GM19239 (cell line): ENCODE measurements around the gene KIF16B.
"Not testable (repeated sequence)": the region's sequence is repeated elsewhere in the genome, so short reads cannot be mapped to it uniquely, and the experiment has no call there.

Source experiments
- DNase-seq: peaks from one replicate; pipeline ENCODE4 v3.0.0; 2011; ENCODE audit warnings: low spot score; ENCODE audit not compliant: insufficient read length
- FAIRE-seq: peaks from 2 replicates; lab custom pipeline; 2011; peaks lifted over from hg19 to GRCh38; lab: Jason Lieb, UNC

Gene KIF16B

DNA sequence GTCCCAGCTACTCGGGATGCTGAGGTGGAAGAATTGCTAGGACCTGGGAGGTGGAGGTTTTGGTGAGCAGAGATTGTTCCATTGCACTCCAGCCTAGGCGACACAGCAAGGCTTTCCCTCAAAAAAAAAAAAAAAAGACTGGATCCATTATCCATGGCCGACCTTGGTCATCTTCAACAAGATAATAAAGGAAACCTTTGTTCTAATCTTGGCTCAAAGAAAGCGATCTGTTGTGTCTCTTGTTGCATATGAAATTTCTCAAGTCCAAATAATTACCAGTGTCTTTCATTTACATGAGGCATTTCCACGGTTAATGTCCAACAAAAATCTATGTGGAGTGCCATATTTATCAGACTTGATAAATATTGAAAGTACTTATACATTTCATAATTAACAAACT, 23.7 kb upstream of the KIF16B start:
- no peak for FAIRE-seq
- DNase-seq, result no peak

DNA sequence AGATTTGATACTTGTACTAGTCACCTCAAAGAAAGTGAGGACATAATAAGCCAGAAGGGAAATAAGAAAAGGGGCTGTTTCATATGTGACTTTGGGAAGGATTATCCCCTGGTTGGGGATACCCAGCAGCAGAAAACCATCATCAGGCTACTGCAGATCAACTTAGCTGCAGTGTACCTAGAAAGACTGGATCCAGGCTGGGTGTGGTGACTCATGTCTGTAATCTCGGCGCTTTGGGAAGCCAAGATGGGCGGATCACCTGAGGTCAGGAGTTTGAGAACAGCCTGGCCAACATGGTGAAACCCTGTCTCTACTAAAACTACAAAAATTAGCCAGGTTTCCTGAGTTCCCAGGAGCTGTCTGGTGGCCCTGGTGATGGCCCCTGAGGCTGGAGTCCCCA, 23.2 kb upstream of the KIF16B start:
- FAIRE-seq, result not testable (repeated sequence)

DNA sequence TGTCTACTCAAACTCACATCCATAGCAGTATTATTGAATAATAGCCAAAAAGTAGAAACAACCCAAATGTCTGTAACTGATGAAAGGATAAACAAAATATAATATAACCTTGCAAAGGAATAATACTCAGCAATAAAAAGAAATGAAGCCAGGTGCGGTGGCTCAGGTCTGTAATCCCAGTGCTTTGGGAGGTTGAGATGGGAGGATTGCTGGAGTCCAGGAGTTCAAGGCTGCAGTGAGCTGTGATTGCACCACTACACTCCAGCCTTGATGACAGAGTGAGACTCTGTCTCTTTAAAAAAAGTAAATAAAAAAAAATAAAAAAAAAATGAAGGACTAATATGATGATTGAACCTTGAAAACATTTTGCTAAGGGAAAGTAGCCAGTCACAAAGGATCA, 22.1 kb upstream of the KIF16B start:
- FAIRE-seq, result no peak
- no peak for DNase-seq

More for the DNA sequence above, 23.2 kb upstream of the KIF16B start:
- DNase-seq, result not testable (repeated sequence)

DNA sequence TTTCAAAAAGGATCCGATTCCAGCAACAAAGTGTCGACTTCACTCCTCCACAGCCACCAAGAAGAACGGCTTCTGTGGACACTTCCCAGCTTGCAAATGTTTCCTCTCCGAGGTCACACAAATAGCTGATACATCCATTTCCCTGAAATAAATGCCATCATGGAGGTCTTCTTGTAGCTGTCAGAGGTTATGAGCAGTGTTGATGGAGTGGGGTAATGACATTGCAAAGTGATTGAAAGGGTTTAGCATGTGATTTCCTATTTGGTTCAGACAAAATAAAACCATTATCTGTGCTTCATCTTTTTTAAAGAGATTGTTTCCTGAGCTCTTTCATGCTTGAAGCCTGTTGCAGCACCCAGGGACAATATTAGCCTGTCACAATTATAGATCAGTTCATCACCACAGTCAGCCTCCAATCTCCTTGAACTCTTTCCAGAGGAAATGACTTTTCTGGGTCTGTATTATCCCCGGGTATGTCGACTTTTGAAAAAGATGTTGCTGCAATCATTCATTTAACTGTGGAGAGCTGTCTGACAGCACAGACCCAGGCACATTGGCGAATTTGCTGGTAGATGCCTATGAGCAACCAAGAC, 16.9 kb upstream of the KIF16B start:
- DNase-seq, result no peak
- FAIRE-seq, result no peak

DNA sequence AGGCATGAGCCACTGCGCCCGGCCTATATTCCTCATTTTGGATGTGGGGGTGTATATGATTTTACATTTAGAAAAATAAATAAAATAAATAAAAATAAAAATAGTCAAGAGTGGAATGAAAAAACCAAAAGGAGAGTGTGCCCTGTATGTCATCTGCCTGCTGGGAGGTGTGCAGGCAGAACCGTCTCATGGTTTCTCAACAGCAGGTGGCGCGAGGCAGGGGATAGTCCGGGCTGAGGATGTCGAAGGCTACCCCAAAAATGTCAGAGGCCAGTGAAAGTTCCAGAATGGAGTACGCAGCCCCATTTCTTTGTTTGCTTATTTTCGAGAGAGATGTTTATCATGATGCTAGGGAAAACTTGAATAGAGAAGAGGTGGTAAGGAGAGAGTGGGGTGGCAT, 16.4 kb upstream of the KIF16B start:
- no peak for FAIRE-seq
- no peak for DNase-seq

DNA sequence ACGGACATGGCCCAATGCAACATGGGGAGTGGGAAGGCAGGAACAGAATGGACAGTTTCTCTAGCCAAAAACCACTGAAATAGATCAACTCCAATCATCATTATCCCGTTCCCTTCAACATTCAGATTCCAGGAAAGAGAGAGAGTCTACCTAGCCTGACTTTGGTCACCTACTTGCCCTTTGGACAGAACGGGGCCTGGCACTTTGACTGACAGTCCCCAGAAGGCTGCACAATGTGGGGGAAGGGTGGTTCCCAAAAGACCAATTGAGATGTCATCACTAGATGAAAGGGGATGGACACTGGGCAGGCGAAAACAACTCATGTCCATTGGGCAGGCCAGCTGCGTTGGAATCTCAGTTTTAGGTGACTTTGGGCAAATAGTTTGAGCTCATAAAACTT, 15.0 kb upstream of the KIF16B start:
- no peak for DNase-seq
- no peak for FAIRE-seq

DNA sequence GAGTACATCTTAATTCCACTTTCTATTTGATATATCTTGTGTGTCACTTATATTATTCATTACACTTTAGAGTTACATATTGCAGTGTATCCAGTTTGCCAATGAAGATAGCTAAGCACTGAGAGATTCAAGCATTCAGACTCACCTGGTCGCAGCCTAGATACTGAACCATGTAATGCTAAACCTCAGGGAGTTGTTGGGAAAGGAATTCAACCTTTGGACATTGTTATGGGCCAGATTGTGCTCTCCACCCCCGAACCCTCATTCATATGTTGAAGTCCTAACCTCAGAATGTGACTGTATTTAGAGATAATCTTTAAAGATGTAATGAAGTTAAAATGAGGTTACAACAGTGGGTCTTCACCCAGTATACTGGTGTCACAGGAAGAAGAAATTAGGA, 13.8 kb upstream of the KIF16B start:
- DNase-seq (no peak), FAIRE-seq (no peak)

DNA sequence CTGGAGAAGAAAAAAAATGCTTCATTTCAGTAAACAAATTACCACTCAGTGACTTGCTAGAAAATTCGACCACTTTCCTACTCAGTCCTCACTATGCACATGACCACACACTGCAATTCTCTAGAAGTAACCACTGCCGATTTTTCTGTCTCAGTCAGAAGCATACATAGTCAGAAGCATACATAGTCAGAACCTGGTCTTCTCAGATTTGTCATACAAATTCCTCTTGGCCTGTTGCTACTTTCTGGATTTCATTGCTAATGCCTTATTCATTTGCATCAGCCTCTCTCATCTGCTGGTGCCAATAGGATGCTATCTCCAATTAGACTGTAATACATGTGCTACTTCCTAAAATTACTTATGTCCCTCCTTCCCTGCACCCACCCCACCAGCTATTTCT, 10.2 kb upstream of the KIF16B start:
- DNase-seq (no peak), FAIRE-seq (no peak)

DNA sequence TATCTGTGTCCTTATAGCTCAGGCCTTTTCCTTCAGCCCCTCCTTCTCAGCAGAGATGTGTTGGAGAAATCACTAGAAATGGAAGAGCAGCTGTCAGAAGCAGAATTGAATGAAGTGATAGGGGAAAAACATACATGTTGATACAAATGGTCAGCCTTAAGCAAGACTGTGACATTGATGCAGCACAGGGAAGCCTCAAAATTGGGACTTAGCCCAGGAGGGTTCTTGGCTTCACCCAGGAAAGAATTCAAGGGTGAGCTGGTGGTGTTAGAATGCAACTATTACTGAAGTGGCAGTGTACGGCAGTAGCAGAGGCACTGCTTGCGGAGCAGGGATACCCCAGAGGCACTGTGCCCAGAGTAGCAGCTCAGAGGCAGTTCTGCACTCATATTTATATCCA, 8.0 kb upstream of the KIF16B start:
- no peak for FAIRE-seq
- no peak for DNase-seq

DNA sequence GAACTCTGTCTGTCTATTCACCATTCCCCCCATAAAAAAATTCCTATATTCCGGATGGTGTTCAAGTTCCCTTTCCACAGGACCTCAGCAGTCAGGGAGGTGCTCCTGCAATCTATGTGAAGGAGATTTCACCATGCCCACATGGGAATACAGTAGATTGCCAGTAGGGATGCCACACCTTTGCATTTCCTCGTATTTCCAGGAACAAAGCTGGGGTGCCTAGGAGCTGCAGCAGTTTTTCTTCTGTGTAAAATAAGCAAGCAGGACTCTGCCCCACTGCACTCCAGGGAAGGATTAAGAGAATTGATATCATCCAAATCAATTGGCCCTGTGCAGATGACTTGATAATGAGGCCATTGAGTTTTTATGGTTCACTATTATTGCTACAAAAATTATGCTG, 7.4 kb upstream of the KIF16B start:
- no peak for DNase-seq
- FAIRE-seq, result no peak

DNA sequence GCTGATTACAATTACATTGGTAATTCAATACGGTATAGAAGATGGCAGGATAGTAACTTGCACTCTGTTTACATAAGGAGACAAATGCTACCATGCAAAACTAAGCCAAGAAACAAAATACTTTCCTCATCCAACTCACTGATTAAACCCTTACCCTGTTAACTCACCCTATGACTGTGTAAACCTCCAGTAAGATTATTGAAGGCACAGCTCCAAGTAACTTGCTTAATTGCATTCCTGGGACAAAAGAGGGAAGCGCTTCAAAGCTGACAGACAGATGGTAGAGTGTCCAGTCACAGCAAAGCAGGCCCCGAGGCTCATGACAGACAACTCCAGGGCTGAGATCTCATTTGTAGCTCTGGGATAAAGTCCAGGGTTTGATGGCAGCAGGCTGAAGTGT, 6.9 kb upstream of the KIF16B start:
- DNase-seq (no peak), FAIRE-seq (no peak)

DNA sequence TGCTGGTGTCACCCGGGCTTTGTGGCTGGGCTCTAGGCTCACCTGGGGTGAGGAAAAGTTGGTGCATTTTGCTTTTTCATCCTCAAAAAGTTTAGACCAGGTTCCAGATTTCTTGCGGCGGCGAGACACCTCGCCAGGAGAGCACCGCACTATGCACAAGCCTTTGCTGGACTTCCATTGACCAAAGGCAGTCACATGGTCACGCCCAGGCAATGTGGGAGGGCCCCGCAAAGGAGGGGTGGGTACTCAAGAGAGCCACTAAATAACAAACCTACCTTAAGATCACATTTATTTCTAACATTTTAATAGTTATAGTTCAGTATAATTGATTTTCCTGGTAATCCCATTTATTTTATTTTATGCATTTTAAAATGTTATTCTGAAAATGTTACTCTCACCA, 3.0 kb upstream of the KIF16B start:
- FAIRE-seq, result no peak

DNA sequence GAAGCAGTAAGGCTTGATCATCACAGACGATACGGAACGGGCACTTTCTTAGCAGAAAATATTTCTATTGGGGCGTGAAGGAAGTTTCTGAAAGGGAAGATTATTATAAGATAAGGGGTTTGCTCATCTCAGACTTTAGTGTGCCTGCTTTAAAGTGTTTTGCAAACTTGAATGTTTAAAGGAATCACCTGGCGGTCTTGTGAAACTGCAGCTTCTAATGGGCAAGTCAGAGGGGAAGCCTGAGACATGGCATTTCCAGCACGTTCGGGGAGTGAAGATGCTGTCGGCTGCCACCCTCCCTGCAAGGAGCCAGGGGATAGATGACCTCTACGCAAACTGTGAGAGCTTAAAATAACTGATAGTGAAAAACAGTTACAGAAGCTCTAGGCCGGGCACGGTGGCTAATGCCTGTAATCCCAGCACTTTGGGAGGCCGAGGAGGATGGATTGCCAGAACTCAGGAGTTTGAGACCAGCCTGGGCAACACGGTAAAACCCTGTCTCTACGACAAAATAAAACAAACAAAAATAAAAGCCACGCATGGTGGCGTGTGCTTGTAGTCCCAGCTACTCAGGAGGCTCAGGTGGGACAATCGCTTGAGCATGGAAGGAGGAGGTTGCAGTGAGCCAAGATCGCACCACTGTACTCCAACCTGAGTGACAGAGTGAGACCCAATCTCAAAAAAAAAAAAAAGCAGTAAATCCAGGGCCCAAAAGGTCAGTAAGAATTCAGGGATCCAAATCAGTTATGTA, 2.3 kb upstream of the KIF16B start:
- DNase-seq (no peak), FAIRE-seq (no peak)

More for the DNA sequence above, 3.0 kb upstream of the KIF16B start:
- DNase-seq, result no peak

DNA sequence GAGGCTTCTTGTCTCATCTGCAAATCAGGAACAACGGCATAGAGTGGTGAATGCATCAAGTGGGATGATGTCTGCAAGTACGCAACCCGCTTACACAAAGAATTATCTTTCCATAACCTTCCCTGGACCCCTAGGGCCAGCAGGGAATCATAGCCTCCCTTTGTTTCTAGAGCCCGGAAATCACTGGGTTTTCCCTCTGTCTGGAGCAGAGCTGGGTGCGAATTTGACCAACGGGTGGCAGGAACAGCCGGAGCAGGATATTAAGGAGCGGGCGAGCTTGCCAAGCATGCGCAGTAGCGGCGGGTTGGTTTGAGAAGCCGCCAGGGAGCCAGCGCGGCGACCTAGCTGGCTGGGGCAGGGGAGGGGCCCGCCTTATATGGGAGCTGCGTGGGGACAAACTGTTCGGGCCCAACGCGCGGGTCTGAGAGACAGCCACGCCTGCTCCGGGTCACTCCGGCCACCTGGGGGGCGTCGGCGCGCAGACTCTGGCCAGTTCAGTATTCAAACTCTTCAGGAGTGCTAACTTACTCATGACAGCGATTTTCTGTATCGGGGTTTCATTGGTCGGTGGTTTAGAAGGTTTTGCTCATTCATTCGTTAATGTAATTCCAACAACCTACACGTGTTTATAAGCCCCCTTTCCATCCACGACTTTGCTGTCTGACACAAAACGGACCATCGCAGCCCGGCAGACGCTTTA, 1.6 kb upstream of the KIF16B start:
- FAIRE-seq (peak; percentile 55), DNase-seq (peak; percentile 54)

DNA sequence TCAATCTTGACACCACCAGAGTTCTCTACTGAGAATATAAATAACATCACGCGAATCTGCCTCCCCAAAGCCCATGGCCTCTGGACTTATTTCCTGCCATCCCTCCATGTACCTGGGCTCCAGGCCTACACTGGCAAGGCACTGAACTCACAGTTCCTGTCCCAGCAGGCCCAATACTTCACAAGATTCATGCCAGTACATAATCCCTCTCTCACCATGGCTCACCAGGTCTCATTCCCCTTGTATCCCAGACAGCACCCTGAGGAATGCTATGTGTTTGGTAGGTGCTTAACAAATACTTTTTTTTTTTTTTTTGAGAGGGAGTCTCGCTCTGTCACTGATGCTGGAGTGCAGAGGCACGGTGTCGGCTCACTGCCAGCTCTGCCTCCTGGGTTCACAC, 1.9 kb downstream of the KIF16B start:
- DNase-seq (no peak), FAIRE-seq (no peak)

DNA sequence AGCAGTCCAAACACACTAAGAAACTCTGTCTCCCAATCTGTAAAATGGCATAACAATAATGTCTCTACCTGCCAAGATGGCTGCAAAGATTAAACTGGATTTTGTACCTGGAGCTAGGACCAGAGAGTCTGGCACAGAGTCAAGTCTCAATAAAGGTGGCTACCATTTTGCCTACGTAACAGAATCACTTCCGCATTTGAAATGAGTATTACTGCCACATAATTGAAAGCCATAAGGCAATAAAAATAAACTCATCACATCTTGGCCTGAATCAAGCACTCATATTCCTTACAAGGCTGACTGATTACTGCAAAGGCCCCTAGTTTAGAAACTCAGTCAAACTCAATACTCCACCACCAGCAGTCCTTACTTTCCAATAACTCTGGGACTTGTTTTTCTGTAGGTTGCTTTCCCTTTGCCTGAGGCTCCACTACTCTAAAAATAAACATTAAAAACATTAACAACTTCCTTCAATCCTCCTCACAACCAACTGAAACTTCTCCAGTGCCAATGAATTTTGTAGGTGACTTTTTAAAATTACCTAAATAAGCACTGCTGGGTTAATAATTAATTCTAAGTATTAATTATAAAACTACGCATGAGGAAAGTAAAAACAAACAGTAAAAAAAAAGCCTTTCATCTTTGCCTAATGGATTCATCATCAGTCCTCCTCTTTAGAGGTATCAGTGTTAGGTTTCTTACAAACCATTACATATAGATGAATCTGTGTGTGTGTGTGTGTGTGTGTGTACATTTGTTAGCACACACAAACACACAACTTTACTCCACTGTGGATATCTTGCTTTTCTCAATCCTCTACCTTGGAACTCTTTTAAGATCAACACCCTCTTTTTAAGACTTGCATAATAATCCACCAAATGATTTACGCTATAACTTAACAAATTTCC, 3.7 kb downstream of the KIF16B start:
- no peak for DNase-seq
- no peak for FAIRE-seq

DNA sequence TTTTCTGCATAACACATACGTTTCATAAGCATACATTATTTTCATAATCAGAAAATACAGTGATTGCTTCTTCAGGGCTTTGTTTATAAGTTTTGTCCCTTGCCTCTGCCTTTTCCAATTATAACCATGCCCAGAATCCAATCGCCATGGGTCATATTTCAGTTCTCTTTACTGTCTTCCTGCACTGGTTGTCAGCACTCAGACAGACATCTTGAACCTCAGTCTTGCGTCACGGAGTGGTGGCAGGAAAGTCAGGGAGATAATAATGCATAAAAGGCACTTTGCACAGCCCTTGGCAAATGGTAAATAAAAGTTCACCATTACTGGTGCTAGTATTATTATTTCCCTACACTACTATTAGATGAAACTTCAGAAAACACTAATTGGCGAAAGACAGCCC, 7.2 kb downstream of the KIF16B start:
- FAIRE-seq, result no peak
- DNase-seq, result no peak

DNA sequence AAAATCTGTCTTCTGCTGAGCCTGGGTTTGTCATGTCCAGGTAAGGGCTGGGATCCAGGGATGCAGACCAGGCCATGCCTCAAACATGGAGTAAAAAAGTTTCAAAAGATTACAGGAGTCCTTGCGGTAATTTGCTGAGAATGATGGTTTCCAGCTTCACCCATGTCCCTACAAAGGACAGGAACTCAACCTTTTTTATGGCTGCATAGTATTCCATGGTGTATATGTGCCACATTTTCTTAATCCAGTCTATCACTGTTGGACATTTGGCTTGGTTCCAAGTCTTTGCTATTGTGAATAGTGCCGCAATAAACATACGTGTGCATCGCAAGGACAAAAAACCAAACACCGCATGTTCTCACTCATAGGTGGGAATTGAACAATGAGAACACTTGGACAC, 9.2 kb downstream of the KIF16B start:
- DNase-seq, FAIRE-seq: not testable (repeated sequence)

DNA sequence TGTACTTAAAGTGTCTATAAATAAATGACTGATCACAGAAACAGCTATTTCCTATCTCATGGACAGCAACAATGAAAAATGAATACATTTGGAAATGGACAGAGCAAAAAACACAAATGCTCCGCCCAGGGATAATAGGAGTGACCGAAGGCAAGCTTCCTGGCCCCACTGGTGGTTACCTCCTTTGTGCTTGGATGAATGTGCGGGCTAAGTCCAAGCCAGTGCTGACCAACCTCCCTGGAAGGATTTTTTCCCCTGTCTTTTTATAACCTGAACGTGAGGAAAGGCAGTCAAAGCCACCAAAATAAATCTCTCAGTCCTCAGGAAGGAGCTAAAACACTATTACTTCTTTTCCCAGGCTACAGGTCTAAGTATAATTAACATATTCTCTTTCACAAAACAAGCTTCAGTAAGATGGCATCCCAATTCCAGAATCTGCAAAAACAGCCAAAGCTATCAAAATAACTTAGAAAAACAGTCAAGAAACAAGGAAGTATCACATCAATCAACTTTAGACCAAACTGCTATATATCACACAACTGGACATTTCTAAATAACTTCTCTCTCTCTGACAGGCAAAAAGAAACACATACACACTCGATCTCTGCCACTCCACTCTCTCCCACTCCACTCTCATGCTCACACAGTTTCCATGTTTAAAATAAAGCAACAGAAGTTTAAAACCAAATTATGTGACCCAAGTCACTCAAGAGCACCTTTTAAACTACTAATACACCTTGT, 10.0 kb downstream of the KIF16B start:
- FAIRE-seq (no peak), DNase-seq (no peak)

DNA sequence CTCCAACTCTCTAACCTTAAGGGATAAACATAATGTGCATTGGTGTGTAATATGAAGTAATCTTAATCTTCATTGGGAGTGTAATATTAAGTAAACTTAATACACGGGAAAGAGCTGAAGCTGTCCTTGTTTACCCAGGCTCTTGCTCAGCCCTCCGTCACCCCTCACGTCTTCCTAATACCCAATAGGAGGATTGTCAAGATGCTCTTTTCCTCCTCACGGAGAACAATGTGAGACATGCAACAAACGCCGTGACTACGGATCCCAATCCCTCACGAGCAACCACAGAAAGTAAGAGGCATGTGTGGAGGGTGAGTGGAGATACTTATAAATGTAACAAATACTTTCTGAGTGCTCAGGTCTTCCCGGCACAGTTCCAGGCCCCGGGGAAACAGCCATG, 11.0 kb downstream of the KIF16B start:
- FAIRE-seq (no peak), DNase-seq (no peak)
